DMS 273 treated with DMSO at 0.1 percent for 48 hours (cell line): Measurements from ENCODE around the gene AUH.

ENCODE experiments used
- DNase-seq: peaks from one replicate; lab custom pipeline; 2025; lab: John Stamatoyannopoulos, UW

The AUH gene

DNA sequence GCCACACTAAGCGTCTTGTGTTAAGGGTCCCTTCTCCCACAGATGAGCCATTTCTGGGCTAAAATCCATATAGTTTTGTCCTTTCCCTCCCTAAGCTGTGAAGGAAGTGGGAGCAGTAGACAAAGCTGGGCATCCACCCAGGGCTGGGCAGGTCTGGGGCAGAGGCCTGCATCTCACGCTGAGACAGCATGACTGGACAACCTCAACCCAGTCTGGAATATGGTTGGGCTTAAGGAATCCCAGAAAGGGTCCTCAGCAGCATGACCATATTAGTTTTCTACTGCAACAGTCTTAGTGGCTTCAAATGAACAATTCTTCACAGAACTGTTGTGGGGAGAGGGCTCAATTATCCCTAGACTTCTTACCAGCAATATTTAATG, 173.8 kb downstream of the AUH start:
- DNase-seq = no peak

- DNase-seq = no peak
These were observed 174.3 kb downstream of the AUH start for GRCh38 chr9:91187311-91187964.

DNA sequence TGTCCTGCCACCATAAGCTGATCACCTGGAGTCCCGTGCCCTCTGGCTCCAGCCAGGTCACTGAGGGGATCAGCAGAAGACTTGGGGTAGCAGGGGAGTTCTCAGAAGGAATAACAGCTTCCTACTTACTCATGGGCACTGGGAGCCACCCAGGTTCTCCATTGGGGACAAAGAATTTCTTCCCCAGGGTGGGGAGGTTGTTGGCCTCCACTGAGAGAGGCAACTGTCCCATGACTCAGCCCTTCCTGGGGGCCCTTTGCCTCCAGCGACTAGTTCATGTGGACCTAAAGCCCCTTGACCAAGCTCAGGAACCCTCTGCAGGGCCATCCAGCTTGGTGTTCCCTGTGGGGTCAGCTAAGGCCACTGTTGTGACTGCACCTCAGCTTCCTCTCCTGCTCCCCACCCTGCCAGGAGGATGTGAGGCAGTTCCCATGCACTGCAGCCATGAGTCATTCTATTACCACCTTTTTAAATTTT, 175.0 kb downstream of the AUH start:
- DNase-seq = no peak

GRCh38 chr9:91185193-91185886, 176.4 kb downstream of the AUH start:
- no peak for DNase-seq

DNA sequence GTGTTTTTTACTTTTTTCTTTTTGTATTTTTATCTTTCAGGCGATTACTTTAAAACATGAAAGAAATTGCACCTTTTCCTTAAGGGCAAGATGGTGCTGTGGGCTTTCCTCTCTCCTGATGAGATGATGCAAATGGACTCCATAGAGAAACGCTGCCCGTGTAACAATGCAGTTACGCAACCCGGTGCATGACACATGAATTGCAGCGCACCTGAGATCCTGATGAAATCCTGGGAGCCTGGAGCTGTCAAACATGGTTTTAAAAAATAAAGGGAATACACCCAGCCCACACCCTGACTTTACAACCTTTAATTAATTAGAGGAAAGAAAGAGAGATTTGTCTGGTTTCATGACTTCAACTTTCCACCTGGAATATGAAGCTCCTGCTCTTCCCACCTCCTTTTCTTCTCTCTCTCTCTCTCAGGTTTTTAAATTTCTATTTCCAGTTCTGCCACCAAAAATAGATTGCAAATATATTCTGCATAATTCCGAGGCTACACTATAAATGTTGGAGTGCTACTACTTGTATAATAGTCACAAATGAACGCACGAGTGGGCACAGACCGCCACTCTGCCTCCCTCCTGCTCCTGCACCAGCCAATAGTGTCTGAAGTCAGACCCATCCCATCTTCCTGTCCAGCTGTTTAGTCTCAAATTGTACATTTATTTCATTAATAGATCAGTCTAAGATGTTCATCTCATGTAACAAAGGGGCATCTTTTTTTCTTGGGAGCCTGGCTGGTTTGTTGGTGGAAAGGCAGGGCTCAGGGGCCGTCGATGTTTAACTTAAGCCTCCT, 179.1 kb downstream of the AUH start:
- no peak for DNase-seq

DNA sequence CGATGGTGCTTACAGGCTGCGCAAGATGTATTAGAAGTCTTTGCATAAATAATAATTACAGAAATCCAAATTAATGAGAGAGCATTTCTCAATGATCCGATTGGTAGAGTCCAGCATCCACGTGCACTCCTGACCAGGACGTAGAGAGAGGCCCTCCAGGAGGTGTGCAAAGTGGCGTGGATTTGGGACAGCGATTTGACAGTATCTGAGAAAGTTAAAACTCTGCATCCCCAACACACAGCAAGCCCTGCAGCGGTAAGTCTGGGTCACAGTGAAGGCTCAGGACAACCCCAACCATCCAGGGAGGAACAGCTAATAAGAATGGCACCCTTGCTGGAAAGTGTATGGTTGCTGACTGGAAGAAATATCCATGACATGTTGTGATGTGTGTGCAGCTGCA, 180.2 kb downstream of the AUH start:
- DNase-seq = no peak

- DNase-seq = no peak
These were observed 180.8 kb downstream of the AUH start for GRCh38 chr9:91180930-91181268.

DNA sequence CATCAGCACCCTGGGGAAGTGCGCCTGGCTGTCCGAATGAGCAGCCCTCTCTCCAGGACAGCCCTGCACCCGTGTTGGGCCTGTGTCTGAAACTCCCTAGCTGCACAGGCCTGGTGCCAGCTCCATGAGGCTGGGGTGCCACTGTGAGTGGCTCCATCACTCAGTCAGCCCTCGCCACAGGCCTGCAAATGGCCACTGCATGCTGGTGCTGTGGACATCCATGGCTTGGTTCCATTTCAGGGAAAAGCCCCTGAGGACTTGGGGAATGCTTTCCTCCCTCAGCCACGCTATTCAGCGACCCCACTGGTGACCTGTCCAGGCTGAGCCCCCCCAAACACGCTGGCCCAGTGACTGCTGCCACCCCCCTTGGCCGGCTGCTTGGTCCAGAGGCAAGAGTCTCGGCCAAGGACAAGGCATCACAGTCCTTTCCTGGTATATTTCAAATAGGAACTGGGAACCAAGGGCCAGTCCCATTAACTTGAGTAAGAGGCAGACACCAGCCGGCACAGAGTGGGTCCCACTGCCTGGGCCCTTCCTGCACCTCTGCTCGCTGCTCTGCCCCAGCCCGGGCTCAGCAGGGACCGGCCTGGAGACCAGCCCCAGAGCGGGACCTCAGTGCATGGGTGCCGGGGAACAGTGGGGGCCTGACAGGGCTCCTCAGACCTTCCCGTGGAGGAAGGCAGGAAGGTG, 181.3 kb downstream of the AUH start:
- DNase-seq = no peak

- no peak for DNase-seq
These were observed 182.2 kb downstream of the AUH start for GRCh38 chr9:91179237-91180138.

DNA sequence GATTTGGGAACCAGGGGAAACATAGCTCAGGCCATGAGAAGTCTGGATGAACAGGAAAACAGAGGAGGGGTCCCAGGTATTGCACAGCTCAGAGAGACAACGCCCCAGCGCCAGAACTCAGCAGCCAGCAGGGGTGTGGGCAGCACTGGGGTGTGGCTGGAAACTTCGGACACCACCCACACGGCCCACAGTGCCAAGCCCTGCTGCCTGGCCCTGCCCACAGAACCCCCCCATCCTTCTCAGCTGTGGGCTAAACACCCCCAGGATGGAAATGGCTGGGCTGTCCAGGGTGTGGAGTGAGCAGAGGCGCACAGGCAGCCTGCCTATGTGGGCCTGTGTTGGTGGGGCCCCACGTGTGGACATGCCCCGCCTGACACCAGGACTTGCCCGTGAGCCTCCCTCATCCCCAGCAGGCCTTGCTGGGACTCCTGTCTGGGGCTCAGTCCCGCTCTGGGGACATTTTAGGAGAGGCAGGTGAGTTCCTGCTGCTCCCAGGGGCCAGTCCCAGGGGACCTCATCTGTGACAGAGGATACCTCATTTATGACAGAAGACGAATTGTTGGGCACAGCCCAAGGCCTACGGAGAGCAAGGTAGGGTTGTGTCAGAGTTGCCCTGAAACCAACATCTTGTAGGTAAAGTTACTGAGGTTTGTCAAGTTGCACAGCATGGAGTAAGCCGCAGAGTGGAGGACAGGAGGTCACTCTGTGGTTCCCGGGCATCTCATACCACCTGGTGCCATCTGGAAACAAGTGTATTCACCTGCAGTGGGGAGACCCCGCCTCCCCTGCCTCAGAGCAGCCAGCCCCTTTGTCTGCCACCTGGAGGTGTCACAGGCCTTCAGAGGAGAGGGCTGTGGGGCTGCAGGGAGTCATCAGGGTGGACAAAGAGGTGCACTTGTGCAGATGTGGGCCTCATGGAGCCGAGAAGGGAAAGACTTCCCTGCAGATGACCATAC, 183.2 kb downstream of the AUH start:
- no peak for DNase-seq

GRCh38 chr9:91177661-91178280, 183.9 kb downstream of the AUH start:
- DNase-seq = no peak

DNA sequence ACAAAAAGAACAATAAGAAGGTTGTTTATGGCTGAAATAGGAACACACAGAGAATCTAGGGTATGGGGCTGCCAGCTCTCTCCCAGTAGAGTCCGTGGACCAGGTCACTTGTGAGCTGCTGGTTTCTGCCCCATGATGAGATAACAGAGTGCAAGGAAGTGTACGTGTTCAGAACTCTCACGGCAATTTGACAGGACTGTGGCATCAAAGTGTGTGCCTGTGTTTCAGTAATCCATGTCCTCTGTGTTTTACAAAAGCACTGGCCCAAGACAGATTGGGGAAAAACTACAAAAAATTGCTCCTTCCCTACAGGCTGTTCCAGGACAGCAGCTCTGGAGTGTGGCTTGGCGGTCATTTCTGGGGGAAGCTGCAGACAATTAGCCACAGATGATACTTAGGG, 184.6 kb downstream of the AUH start:
- no peak for DNase-seq

DNA sequence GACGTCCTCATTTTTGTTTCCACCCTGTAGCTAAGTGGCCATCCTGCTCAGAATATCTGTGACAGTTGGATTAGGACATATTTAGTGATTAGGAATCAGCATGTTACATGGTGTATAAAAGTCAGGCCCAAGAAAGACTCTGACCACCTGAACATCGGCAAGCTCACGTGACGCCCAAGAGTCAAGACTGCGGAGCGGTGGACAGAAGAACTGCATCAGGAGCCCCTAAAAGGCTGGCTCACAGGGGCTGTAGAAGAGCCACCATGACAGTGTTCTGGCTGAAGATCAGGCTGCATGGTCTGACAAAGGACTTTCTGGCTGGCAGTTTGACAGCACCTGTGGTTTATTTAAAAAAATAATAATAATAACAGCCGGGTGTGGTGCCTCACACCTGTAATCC, 185.3 kb downstream of the AUH start:
- DNase-seq = no peak

DNA sequence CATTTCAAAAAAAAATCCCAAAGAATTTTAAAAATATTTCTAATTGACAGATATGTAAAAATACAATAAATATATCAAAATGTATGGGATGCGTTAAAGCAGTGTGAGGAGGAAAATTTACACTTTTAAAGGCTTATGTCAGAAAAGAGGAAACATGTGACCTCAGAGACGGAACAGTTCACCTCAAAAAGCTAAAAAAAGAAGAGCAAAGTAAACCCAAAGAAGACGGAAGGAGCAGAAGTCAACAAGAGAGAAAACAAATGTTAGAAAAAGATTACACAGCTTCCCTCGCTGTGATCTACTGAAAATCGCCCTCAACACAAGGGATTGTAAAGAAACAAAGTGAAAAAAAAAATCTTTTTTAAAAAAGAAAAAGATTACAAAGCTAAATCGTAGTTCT, 186.9 kb downstream of the AUH start:
- no peak for DNase-seq

- no peak for DNase-seq
These were observed 189.4 kb downstream of the AUH start for GRCh38 chr9:91172329-91172728.

DNA sequence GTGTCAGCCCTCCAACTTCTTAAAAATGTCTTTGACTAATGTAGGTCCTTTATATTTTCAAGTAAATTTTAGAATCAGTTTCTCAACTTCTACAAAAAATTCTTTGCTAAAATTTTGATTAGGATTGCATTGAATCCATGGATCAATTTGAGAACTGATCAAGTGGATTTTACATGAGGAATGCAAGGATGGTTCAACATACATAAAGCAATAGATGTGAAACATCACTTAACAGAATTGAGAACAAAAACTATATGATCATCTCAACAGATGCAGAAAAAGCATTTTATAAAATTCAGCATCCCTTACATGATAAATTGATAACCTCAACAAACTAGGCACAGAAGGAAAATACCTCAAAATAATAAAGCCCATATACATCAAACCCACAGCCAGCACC, 190.8 kb downstream of the AUH start:
- no peak for DNase-seq

DNA sequence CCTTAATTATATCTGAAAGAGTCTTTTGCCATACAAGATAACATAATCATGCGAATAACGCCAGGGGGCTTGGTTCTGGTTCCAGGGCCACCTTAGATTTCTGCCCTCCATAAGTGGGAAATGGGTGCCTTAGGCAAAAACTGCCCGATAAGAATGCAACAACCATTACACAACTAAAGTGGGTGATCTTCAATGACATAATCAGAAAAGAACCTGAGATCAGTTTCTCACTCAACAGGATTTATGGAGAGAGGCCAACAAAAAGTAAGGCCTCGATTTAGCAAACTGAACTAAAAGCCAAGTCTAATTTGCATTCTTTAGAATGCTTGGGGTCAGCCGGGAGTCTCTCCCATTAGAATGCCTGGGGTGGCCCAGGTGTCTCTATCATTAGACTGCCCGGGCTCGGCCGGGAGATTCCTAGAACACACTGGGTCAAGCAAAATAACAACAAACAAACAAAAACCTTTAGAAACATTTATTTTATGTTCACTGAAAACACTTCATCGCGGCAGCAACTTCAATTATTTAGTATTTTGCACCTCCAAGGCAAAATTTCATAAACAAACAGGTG, 194.8 kb downstream of the AUH start:
- DNase-seq = no peak

GRCh38 chr9:91164724-91165520, 196.8 kb downstream of the AUH start:
- DNase-seq = no peak
